NCI-H1092 treated with DMSO at 0.1 percent for 48 hours (cell line): Measurements from ENCODE around the gene SMYD2.

Experiments
- DNase-seq: peaks from one replicate; lab custom pipeline; 2025; lab: John Stamatoyannopoulos, UW

Gene SMYD2

DNA sequence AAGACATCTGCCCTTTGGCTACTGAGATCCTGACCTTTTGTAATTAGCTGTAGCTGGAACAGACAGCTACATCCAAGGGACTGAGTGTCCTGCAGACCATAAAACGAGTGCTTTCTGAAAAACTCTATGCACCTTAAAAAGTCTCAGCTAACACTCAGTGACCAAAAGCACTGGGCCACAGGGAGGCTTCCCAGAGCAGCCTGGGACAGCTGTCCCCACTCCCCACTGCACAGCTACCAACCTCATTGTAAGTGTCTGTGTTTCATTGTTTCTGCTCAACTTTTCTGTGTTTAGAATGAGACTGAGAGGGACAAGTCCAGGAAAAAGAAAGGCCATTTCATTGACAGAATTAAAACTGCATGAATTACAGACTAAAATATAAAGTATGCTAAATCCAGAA lies 80.7 kb downstream of the SMYD2 start:
- DNase-seq: no peak

DNA sequence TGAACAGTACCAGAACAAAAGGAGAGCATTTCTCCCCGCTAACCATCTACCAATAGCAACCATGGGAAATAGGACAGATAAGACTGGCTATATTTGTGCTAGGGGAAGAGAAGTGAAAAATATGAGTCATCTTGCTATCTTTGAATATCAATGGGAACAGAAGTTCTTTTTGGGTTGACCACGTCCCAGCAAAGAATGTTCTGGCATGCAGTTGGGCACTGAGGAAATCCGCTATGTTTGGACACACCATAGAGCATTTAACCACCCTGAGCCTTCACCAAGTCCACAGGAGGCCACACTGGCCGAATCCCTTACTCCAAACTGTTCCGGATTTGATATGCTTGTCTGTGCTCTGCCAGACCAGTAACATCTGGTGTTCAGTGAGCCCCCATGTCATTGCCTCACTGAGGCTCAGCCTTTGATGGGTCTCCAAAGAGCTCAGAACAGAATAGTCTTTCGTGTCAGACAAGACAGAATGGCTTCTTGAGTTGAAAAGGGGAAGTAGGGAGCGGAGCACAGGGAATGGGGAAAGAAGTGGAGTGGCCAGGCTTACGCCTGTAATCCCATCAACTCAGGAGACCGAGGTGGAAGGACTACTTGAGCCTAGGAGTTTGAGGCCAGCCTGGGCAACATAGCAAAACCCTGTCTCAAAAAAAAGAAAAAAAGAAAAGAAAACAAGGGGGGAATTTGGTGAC lies 81.4 kb downstream of the SMYD2 start:
- DNase-seq: no peak

- no peak for DNase-seq
Observed at GRCh38 chr1:214363386-214363785, 82.4 kb downstream of the SMYD2 start.

- no peak for DNase-seq
Observed at GRCh38 chr1:214364386-214364785, 83.4 kb downstream of the SMYD2 start.

DNA sequence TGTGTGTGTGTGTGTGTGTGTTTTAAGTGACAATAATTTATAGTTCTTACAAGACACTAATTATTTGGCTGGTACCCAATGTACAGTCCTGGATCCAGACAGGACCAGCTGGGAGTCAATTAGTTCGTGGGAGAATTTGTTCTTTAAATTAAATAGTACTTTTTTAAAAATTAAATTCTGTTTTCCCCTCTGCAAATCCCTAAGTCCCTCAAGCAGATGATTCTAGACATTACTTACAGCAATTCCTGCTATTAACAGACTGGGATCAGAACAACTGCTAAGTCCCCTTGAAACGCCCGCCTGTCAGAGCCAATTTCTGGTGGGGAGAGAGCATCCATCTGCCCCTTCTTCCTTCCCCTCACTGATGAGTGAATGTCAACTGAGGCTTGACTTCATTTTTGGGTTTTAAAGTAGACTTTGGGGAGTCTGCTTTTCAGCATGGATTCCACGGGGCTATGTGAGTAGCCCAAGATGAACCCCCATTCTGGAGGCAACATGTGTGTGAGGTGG lies 83.9 kb downstream of the SMYD2 start:
- DNase-seq: no peak

DNA sequence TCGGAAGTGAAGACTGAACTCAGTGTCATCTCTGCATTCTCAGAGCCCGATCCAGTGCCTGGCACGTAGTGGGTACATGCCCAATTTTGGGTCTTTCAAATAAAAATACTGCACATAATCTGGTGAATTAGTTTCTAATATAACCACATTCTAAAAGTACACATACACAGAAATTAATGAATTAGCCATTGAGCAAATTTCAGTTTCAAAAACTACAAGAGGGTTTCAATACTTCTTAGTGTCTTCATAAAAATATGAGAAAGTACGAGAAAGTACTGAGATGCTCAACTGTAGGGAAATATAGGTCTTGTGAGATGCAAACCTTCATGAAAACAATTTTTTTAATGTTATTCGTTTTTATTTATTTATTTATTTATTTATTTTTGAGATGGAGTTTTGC lies 86.9 kb downstream of the SMYD2 start:
- no peak for DNase-seq

GRCh38 chr1:214369364-214369763 lies 88.4 kb downstream of the SMYD2 start:
- DNase-seq: no peak

GRCh38 chr1:214370615-214371014 lies 89.7 kb downstream of the SMYD2 start:
- DNase-seq: no peak

- DNase-seq: no peak
Observed at GRCh38 chr1:214372092-214372491, 91.1 kb downstream of the SMYD2 start.

DNA sequence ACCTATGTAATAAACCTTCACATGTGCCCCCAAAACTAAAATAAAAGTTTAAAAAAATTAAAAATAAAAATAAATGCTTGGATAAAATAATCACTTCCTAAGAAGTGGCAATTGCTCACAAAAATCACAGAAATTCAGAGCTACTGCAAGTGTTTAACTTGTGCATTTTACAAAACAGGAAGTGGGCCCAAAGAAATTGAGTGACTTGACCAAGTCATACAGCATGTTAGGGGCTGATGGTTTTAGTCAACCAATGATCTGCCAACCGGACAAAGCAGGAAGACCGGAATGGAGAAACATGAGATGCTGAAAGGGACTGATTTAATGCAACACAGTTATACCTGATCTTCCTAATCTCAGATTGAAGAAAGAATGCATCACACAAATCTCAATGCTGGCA lies 96.5 kb downstream of the SMYD2 start:
- no peak for DNase-seq

DNA sequence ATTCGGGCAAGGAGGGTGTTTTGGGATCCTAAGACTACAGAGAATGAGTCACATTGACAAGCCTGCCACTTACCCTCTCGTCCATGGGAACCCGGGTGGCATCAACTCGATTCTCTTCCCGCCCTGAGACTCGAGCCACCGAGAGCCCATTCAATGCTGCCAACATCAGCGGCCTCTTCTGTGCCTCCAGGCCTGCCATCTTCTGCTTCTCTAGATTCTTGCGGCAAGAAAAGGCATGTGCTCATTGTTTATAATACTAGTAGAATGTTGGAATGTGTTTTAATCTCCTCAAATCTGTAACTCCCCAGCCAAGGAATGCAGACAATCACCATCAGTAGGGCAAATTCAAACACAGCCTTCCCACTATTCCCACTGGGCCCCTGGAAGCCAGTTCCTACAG lies 96.9 kb downstream of the SMYD2 start:
- DNase-seq: no peak

- no peak for DNase-seq
Observed at GRCh38 chr1:214378492-214378891, 97.5 kb downstream of the SMYD2 start.

DNA sequence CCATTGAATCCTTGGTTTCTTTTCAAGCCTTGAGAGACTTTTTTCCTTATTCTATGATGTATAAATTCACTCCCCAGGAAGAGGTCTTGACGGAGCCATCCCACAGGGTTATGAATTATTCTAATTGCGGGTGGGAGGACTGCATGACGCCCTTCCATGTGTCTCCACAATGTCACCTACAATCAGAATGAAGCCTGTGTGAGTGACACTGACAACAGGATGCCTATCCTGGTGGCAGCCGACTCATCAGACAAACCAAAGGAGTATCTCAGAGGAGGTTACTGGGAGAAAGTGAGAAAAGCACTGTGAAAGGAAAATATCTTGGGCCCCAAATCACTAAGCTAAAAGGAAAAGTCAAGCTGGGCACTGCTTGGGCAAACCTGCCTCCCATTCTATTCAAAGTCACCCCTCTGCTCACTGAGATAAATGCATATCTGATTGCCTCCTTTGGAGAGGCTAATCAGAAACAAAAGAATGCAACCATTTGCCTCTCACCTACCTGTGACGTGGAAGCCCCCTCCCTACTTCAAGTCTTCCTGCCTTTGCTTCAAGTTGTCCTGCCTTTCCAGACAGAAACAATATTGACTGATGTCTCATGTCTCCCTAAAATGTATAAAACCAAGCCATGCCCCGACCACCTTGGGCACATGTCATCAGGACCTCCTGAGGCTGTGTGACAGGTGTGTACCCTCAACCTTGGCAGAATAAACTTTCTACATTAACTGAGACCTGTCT lies 98.4 kb downstream of the SMYD2 start:
- no peak for DNase-seq

DNA sequence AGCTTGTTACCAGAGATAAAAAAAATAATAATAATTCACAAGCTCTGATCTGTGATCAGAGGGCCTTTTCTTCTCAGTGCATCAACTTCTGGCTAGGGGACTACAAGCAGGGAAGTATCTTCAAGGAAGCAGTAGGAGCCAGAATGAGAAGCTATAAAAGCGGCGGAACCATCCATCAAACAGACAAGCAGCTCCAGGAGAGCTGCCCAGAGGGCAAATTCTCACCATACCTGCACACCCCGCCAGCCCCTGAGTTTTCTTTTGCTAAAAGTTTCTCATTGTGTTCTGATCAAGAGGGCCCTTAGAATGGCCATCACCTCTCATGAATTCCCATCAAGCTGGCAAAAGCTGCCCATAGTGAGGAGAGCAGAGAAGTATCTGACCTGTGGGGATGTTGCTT lies 99.4 kb downstream of the SMYD2 start:
- no peak for DNase-seq

- DNase-seq: no peak
Observed at GRCh38 chr1:214380986-214381695, 100.2 kb downstream of the SMYD2 start.

DNA sequence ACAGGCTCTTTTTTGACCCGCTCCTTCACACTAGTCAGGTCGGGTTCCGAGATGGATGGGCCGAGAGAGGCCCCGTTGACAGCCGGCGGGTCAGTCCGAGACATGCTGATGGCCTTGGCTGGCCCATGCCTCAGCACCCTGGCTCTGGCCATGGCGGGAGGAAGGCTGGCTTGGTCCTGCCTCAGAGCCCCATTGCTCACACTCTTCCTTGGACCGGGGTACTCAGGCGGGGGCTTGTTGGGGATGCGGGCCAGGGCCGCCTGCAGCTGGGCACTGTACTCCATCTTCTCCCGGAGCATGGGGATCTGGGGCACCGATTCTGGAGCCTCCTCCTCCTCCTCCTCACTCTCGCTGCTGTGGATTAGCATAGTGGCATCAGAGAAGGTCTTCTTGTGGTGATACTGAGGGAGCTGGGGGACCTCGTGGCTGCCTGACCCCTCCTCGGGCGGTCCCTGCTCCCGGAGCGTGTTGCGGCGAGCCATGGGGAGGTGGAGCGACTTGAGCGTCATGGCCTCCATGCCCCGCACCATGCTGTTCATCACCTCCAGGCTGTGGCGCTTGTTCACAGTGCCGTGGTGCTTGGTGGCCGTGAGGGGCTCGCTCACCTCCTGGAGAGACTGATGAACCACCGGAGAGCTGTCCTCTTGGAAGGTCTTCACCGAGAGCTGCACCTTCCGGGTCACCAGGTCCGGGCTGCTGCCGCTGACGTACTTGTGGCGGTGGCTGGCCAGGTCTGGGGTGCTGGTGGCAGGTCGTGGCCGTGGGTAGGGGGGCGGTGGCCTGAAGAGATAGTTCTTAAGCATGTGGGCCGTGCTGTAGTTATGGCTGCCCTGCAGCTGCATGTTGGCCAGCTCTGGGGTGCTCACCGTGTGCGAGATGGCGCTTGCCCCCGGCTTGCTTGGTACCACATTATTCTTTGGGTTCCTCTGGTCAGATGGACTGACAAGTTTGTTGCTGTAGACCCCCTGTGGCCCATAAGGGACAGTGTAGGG lies 102.7 kb downstream of the SMYD2 start:
- no peak for DNase-seq

- no peak for DNase-seq
Observed at GRCh38 chr1:214384373-214385079, 103.6 kb downstream of the SMYD2 start.

GRCh38 chr1:214385428-214385827 lies 104.5 kb downstream of the SMYD2 start:
- DNase-seq: no peak

DNA sequence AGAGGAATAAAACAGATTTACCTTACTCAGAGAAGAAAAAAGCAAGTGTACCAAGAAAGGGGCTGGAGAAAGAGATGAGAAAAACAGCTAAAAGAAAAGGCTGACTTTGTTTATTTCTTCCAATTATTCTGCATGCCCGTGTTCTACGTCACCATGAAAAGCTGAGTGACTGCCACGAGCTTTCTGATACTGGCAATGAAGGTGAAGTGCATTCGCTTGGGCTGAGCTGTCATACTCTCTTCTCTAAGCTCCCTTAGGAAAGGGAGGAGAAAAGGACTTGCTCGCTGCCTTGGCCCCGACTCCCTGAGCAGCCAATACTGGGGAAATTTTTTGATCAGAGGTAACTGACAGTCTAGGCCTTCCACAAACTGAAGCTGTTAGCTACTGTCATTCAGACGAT lies 105.4 kb downstream of the SMYD2 start:
- no peak for DNase-seq
